Parathyroid adenoma (tissue), 2 donors: ENCODE measurements around the gene PPP1R16B.

Experiments
- H2AFZ ChIP-seq: fragments of 300-600 bp; sonication (generic); one replicate; pipeline ENCODE4 v1.7.0; 2017; ENCODE audit warnings: antibody characterized with exemption, mild to moderate bottlenecking
- H3K27ac ChIP-seq: fragments of 300-600 bp; sonication (generic); one replicate; pipeline ENCODE4 v1.7.0; 2017
- H3K27me3 ChIP-seq: fragments of 300-600 bp; sonication (generic); one replicate; pipeline ENCODE4 v1.7.0; 2017; ENCODE audit warnings: low read length; ENCODE audit not compliant: control insufficient read depth, insufficient read depth
- H3K36me3 ChIP-seq: fragments of 300-600 bp; sonication (generic); one replicate; pipeline ENCODE4 v1.7.0; 2017; ENCODE audit warnings: low read length; ENCODE audit not compliant: control insufficient read depth, insufficient read depth
- H3K4me1 ChIP-seq: fragments of 300-600 bp; sonication (generic); one replicate; pipeline ENCODE4 v1.7.0; 2017; ENCODE audit warnings: control low read depth
- H3K4me2 ChIP-seq: fragments of 300-600 bp; sonication (generic); one replicate; pipeline ENCODE4 v1.7.0; 2017; ENCODE audit warnings: low read length
- H3K4me3 ChIP-seq: fragments of 300-600 bp; sonication (generic); one replicate; pipeline ENCODE4 v1.7.0; 2017; ENCODE audit warnings: low read depth, low read length
- H3K79me2 ChIP-seq: fragments of 300-600 bp; sonication (generic); one replicate; pipeline ENCODE4 v1.7.0; 2017; ENCODE audit warnings: control low read depth
- H3K9ac ChIP-seq: fragments of 300-600 bp; sonication (generic); one replicate; pipeline ENCODE4 v1.7.0; 2017; ENCODE audit warnings: mild to moderate bottlenecking
- H3K9me3 ChIP-seq: fragments of 300-600 bp; sonication (generic); one replicate; pipeline ENCODE4 v1.7.0; 2017; ENCODE audit warnings: low read length; ENCODE audit not compliant: control insufficient read depth
- CTCF ChIP-seq: fragments of 300-600 bp; sonication (generic); IDR thresholded peaks from one replicate; pipeline ENCODE4 v1.7.0; 2017; ENCODE audit warnings: antibody characterized with exemption, mild to moderate bottlenecking
- donor health status: primary hyperparathyroidism.

The PPP1R16B gene

GRCh38 chr20:38779247-38780097, 26.0 kb upstream of the PPP1R16B start:
- Histone ChIP-seq H3K4me2 (no peak overlapping the region), H3K27ac (no peak overlapping the region), H3K9me3 (no peaks in the 10 kb centered on the region), H3K4me3 (no peak overlapping the region), H3K79me2 (no peaks in the 10 kb centered on the region), H3K36me3 (no peaks in the 10 kb centered on the region), H3K9ac (no peak overlapping the region), H2AFZ (no peak overlapping the region), H3K4me1 (no peaks in the 10 kb centered on the region), H3K27me3 (no peaks in the 10 kb centered on the region)
- TF ChIP-seq CTCF = no peak

DNA sequence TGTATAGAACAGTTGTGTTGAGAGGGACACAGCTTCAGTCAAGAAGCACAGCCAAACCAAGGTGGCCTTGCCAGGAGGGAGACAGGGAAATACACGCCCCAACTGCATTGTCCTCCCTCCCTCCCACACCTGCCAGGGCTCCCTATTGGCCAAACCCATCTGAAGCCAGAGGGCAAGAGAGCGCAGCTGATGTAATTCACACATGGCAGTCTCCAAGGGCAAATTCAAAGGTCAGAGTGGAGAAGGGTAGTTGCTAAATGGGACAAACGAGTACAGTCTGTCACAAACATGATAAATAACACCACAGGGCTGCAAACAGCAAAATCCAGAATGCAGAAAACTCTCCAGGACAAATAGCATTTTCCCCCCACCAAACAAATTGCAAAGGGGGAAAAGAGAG, 23.2 kb upstream of the PPP1R16B start:
- H3K9me3 ChIP-seq = no peaks in the 10 kb centered on the region
- H2AFZ ChIP-seq = no peak overlapping the region
- H3K4me3 ChIP-seq = no peak overlapping the region
- H3K79me2 ChIP-seq = no peaks in the 10 kb centered on the region
- TF ChIP-seq CTCF = no peak
- no peak overlapping the region for H3K27ac ChIP-seq
- no peak overlapping the region for H3K9ac ChIP-seq
- no peaks in the 10 kb centered on the region for H3K4me1 ChIP-seq
- H3K27me3 ChIP-seq = no peaks in the 10 kb centered on the region
- no peaks in the 10 kb centered on the region for H3K36me3 ChIP-seq
- no peak overlapping the region for H3K4me2 ChIP-seq

DNA sequence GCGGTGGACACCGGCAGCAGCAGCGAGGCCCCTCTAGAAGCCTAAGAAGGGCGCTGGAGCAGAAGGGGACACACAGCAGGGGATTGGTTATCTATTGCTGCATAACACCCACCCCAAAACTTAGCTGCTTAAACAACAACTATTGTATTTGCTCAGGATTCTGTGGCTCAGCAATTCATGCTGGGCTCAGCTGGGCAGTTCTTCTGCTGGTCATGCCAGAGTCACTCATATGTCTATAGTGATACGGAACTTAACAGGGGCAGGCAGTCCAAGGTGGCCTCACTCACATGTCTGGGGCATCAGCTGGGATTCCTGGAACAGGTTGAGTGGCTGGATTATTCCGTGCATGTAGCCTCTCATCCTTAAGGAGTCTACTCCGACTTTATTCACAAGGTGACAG, 17.6 kb upstream of the PPP1R16B start:
- Histone ChIP-seq H3K4me1 (no peaks in the 10 kb centered on the region), H3K4me3 (no peak overlapping the region), H3K9ac (no peak overlapping the region), H3K4me2 (no peak overlapping the region), H3K36me3 (no peaks in the 10 kb centered on the region), H3K27ac (no peak overlapping the region), H3K9me3 (no peaks in the 10 kb centered on the region), H3K79me2 (no peaks in the 10 kb centered on the region), H2AFZ (no peak overlapping the region), H3K27me3 (no peaks in the 10 kb centered on the region)
- TF ChIP-seq CTCF = no peak

DNA sequence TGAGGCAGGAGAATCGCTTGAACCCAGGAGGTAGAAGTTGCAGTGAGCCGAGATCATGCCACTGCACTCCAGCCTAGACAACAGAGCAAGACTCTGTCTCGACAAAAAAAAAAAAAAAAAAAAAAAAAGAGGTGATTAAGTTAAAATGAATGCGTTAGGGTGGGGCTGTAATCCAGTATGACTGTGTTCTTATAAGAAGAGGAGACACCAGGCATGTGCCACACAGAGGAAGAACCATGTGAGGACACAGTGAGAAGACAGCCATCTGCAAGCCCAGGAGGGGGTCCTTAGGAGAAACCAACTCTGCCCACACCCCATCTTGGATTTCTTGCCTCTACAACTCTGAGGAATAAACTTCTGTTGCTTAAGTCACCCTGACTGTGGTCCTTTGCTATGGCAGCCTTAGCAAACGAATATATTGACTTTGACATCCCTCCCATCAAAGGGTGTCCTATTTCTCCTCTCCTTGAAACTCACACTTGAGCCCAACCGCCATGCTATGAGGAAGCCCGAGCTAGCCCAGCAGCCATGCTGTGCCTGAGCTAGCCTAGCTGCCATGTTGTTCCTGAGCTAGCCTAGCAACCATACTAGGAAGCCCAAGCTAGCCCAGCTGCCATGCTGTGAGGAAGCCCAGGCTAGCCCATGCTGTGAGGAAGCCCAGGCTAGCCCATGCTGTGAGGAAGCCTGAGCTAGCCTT, 15.8 kb upstream of the PPP1R16B start:
- no peaks in the 10 kb centered on the region for H3K27me3 ChIP-seq
- H3K9me3 ChIP-seq = no peaks in the 10 kb centered on the region
- no peak overlapping the region for H3K4me3 ChIP-seq
- no peak overlapping the region for H3K27ac ChIP-seq
- H2AFZ ChIP-seq = no peak overlapping the region
- H3K9ac ChIP-seq = no peak overlapping the region
- H3K36me3 ChIP-seq = no peaks in the 10 kb centered on the region
- H3K4me1 ChIP-seq = no peaks in the 10 kb centered on the region
- no peak overlapping the region for H3K4me2 ChIP-seq
- no peak for TF ChIP-seq CTCF
- no peaks in the 10 kb centered on the region for H3K79me2 ChIP-seq
